ENCODE results near the gene RNASE7.

Gene RNASE7

DNA sequence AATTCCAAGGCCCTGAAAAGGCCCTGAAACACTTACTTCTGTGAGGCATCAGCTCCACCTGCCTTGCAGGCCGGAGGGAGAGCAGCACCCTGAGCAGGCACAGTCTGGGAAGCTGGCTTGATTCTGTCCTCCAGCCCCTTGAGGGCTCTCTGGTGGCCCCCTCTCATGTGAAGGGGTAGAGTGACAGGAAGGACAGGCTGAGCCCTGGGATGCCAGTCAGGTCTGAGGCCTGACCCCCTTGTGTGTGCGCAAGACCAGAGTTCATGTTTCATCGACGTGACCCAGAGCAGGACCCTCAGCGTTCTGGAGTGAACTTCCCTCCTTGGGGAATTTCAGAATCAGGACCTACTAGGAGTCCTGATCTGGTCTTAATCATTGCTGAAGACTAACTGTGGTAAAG is 16.7 kb downstream of the RNASE7 start:
- Histone ChIP-seq H3K4me3 (ENCODE audit: low read depth, low read length) (no peak overlapping the region), H3K9me3 (no peaks in the 10 kb centered on the region), H3K27me3 (no peaks in the 10 kb centered on the region), H3K36me3 (no peaks in the 10 kb centered on the region), H3K4me1 (no peaks in the 10 kb centered on the region; the same call in 1 of the 2 replicates)
- TF ChIP-seq, protein P1, sequence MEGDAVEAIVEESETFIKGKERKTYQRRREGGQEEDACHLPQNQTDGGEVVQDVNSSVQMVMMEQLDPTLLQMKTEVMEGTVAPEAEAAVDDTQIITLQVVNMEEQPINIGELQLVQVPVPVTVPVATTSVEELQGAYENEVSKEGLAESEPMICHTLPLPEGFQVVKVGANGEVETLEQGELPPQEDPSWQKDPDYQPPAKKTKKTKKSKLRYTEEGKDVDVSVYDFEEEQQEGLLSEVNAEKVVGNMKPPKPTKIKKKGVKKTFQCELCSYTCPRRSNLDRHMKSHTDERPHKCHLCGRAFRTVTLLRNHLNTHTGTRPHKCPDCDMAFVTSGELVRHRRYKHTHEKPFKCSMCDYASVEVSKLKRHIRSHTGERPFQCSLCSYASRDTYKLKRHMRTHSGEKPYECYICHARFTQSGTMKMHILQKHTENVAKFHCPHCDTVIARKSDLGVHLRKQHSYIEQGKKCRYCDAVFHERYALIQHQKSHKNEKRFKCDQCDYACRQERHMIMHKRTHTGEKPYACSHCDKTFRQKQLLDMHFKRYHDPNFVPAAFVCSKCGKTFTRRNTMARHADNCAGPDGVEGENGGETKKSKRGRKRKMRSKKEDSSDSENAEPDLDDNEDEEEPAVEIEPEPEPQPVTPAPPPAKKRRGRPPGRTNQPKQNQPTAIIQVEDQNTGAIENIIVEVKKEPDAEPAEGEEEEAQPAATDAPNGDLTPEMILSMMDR (IDR thresholded peaks at IDR 0.05; ENCODE audit: low read depth, low read length): no peak
- no peak for DNase-seq

DNA sequence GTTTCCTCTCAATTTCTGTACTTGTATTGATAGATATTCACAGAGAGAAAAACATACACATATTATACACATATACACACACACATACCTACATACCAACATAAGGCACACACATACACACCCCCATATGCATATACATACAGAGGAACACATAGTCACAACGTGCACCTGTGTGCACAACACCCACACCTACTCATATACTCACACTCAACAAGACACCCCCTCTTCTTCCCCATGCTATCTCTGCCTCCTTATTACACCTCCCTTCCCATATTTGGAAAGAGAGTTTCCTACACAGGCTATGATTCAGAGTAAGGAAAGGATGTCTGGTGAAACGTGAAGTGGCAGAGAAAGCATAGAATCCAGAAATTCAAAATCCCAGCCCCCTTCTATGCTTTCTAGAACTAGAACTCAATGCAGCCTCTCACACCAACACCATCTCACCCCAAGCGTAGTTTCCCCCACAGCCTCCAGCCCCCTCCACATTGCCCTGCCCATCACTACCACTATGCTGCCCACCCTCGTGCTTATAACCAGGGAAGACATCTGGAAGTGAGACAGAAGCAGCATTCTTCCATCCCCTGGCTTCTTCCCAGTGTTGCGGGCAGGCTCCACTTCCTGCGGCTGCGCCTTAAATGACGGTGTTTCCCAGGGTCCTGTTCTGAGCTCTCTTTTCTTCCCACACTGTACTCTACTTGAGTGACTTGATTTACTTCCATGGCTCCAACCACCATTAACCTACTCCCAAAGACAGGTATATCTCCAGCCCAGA is 17.9 kb downstream of the RNASE7 start:
- Histone ChIP-seq H3K27me3 (no peaks in the 10 kb centered on the region), H3K9me3 (no peaks in the 10 kb centered on the region), H3K4me3 (ENCODE audit: low read depth, low read length) (no peak overlapping the region), H3K4me1 (no peaks in the 10 kb centered on the region), H3K36me3 (no peaks in the 10 kb centered on the region)
- DNase-seq: no peak
- TF ChIP-seq, protein P1 (IDR thresholded peaks at IDR 0.05; ENCODE audit: low read depth, low read length): no peak

DNA sequence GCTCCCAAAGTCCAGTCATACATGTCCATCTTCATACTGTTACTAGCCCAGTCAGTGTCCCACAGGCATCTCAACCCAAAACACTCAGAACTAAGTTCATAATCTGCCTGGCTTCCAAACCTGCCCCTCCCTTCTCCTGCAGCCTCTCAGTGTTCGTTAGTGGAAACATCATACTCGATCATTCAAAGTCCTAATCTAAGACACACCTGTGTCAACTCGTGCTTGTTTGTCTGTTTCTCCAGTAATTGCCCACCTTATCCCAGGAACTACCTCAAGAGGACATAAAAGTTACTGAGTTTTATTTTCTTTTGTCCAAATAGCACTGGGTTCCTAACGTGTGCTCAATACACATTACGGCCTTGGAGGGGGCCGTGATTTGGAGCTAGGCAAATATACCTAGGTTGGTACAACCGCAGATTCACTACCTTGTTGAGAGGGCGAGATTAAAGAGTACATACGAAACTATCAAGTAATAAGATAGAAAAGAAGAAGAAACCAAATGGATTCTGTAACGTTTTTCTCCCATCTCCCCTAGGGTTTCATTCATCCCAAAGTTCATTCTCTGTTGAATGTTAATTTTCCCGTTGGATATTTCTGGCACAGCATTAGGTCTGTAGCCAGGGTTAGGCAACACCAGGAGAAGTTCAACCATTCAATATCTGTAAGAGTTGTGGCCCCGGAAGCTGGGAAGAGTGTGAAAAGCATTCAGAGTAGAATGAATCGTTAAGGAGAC is 18.6 kb downstream of the RNASE7 start:
- Histone ChIP-seq H3K9me3 (no peaks in the 10 kb centered on the region), H3K4me1 (no peaks in the 10 kb centered on the region), H3K4me3 (ENCODE audit: low read depth, low read length) (no peak overlapping the region), H3K36me3 (no peaks in the 10 kb centered on the region), H3K27me3 (no peaks in the 10 kb centered on the region)
- TF ChIP-seq, protein P1 (IDR thresholded peaks at IDR 0.05; ENCODE audit: low read depth, low read length): no peak
- DNase-seq: no peak

DNA sequence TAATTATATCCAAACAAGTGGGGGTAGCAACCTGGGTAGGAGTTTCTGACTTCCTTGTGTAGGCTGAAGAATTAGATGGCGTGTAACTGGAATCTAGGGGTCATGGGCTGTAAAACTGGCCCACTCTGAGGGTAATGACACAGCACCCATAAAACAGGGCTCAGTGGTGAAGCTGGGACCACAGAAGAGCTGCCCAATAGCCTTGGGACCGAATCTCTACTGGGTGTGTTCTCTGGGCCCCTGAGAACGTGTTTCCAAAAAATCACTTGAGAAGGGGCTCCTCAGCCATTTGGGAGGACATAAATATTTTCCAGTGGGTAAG is 19.1 kb downstream of the RNASE7 start:
- TF ChIP-seq, protein P1 (IDR thresholded peaks at IDR 0.05; ENCODE audit: low read depth, low read length): no peak
- no peaks in the 10 kb centered on the region for H3K4me1 ChIP-seq
- no peaks in the 10 kb centered on the region for H3K9me3 ChIP-seq
- H3K27me3 ChIP-seq: no peaks in the 10 kb centered on the region
- H3K4me3 ChIP-seq (ENCODE audit: low read depth, low read length): no peak overlapping the region
- no peak for DNase-seq
- H3K36me3 ChIP-seq: no peaks in the 10 kb centered on the region

DNA sequence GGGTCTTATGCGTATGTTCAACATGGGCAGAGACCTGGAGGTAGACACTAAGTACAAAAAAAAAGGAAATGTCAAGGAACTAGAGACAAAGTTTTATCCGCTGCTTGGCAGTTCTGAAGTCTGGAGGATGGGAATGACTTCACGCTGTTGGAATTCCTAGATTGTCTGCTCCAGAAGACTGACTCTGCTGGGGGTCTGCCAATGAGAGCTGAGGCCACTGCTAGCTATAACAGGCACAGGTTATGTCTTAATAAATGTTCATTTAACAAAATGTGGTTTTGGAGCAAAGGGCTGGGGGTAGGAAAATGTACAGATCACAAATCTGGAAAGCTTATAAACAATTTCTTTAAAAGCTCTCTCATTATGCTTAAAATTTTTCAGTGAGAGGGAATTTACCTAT is 21.3 kb downstream of the RNASE7 start:
- Histone ChIP-seq H3K9me3 (no peaks in the 10 kb centered on the region), H3K27me3 (no peaks in the 10 kb centered on the region), H3K36me3 (no peaks in the 10 kb centered on the region), H3K4me3 (ENCODE audit: low read depth, low read length) (no peak overlapping the region), H3K4me1 (no peaks in the 10 kb centered on the region)
- DNase-seq: no peak
- TF ChIP-seq, protein P1 (IDR thresholded peaks at IDR 0.05; ENCODE audit: low read depth, low read length): no peak
